ENCODE data around the gene CFAP57.

GRCh38 chr1:43274804-43275180 is 102.7 kb downstream of the CFAP57 start:
- TF ChIP-seq, protein P1, sequence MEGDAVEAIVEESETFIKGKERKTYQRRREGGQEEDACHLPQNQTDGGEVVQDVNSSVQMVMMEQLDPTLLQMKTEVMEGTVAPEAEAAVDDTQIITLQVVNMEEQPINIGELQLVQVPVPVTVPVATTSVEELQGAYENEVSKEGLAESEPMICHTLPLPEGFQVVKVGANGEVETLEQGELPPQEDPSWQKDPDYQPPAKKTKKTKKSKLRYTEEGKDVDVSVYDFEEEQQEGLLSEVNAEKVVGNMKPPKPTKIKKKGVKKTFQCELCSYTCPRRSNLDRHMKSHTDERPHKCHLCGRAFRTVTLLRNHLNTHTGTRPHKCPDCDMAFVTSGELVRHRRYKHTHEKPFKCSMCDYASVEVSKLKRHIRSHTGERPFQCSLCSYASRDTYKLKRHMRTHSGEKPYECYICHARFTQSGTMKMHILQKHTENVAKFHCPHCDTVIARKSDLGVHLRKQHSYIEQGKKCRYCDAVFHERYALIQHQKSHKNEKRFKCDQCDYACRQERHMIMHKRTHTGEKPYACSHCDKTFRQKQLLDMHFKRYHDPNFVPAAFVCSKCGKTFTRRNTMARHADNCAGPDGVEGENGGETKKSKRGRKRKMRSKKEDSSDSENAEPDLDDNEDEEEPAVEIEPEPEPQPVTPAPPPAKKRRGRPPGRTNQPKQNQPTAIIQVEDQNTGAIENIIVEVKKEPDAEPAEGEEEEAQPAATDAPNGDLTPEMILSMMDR (IDR thresholded peaks at IDR 0.05), result no peak
- TF ChIP-seq POLR2A (IDR thresholded peaks at IDR 0.05), result no peak
